Thoracic aorta (tissue), 2 donors: ENCODE measurements around the gene CDKN2D. TPM values are rescaled to one million over a fixed set of nuclear protein-coding genes. Genes with fewer than 3 reads are reported as not detected.

Experiments used
- ATAC-seq: fragments of 150-250 bp; one replicate; pipeline ENCODE4 v1.8.0; 2017; ENCODE audit warnings: low read depth; ENCODE audit not compliant: insufficient number of reproducible peaks, low FRiP score
- DNase-seq: peaks from one replicate; pipeline ENCODE4 v3.0.0-alpha.2; 2020; ENCODE audit warnings: low spot score
- H3K27ac ChIP-seq, 2 donors: fragments of 200-600 bp; sonication (generic); 1 replicate in 1 of 2; 2 replicates in 1 of 2; pipeline ENCODE4 v1.5.1; 2016; ENCODE audit warnings: mild to moderate bottlenecking in 2 of 2, moderate library complexity in 2 of 2
- H3K27me3 ChIP-seq: fragments of 200-600 bp; sonication (generic); replicated peaks from 2 replicates; pipeline ENCODE4 v1.6.0; 2016; ENCODE audit warnings: mild to moderate bottlenecking; ENCODE audit not compliant: insufficient read depth
- H3K36me3 ChIP-seq: fragments of 200-600 bp; sonication (generic); one replicate; pipeline ENCODE4 v1.5.1; 2016
- H3K4me1 ChIP-seq, 2 donors: fragments of 200-600 bp; sonication (generic); 1 replicate in 1 of 2; 2 replicates in 1 of 2; pipeline versions ENCODE4 v1.5.1 to v1.6.0; 2016; ENCODE audit warnings: low read depth in 2 of 2, mild to moderate bottlenecking in 1 of 2; ENCODE audit not compliant: control insufficient read depth in 1 of 2
- H3K4me3 ChIP-seq: fragments of 200-600 bp; sonication (generic); 2 replicates; pipeline ENCODE4 v1.5.1; 2016; ENCODE audit warnings: mild to moderate bottlenecking
- H3K9me3 ChIP-seq: fragments of 200-600 bp; sonication (generic); 2 replicates; pipeline ENCODE4 v1.5.1; 2016
- CTCF ChIP-seq: fragments of 200-600 bp; sonication (generic); IDR thresholded peaks from one replicate; pipeline ENCODE4 v1.5.1; 2019; ENCODE audit warnings: antibody characterized with exemption
- total RNA-seq, 2 donors: library from RNA; depleted of rRNA; stranded (reverse); fragments of >200 nt; gene quantifications; one replicate each; pipeline versions ENCODE4 v1.1.0 to v1.2.3, GENCODE V29; 2016

The CDKN2D gene
- total RNA-seq, 2 donors from 2014 or later, result 16.2 to 21.0 TPM

- Histone ChIP-seq H3K27me3 (peaks cover 1% of the 10 kb centered on the region), H3K36me3 (no peaks in the 10 kb centered on the region), H3K4me1 (peaks cover 5 to 20% of the 10 kb centered on the region in 2 donors), H3K27ac (no peak overlapping the region), H3K9me3 (no peaks in the 10 kb centered on the region), H3K4me3 (peak overlapping the region; percentile 69)
- TF ChIP-seq CTCF, result no peak
- ATAC-seq (no peak), DNase-seq (no peak)
Observed at GRCh38 chr19:10518444-10519361, 50.1 kb downstream of the CDKN2D start.

GRCh38 chr19:10517760-10518443 is 50.9 kb downstream of the CDKN2D start:
- H3K27ac ChIP-seq, result no peak overlapping the region
- no peaks in the 10 kb centered on the region for H3K36me3 ChIP-seq
- peaks cover 5 to 20% of the 10 kb centered on the region in 2 donors for H3K4me1 ChIP-seq
- peak overlapping the region; percentile 69 for H3K4me3 ChIP-seq
- peaks cover 5% of the 10 kb centered on the region for H3K27me3 ChIP-seq
- no peaks in the 10 kb centered on the region for H3K9me3 ChIP-seq
- no peak for TF ChIP-seq CTCF
- DNase-seq, result no peak
- no peak for ATAC-seq

GRCh38 chr19:10517361-10517759 is 51.4 kb downstream of the CDKN2D start, which contains the start of gene S1PR5:
S1PR5 (minus strand) TSS chr19:10517447; CDS start chr19:10515011, 2,436 bp downstream.
- no peak for DNase-seq
- Histone ChIP-seq H3K27ac (no peak within 1 kb of the TSS), H3K4me1 (peaks cover 5 to 20% of the 10 kb centered on the region in 2 donors), H3K4me3 (peak within 1 kb of the TSS; percentile 69), H3K27me3 (peaks cover 5% of the 10 kb centered on the region), H3K36me3 (no peaks in the 10 kb centered on the region), H3K9me3 (no peaks in the 10 kb centered on the region)
- no peak for ATAC-seq
- TF ChIP-seq CTCF, result no peak

- Histone ChIP-seq H3K27ac (no peak overlapping the region), H3K27me3 (peaks cover 5% of the 10 kb centered on the region), H3K36me3 (no peaks in the 10 kb centered on the region), H3K4me1 (peaks cover 5 to 20% of the 10 kb centered on the region in 2 donors), H3K9me3 (no peaks in the 10 kb centered on the region), H3K4me3 (peak overlapping the region; percentile 69)
- no peak for ATAC-seq
- TF ChIP-seq CTCF, result no peak
- no peak for DNase-seq
Observed at GRCh38 chr19:10516671-10517286, 52.0 kb downstream of the CDKN2D start.

Other genes with a start within 250 kb of the CDKN2D start
- 10 to 100 TPM; 31.8 to 33.4 TPM for gene RAVER1, start 235.4 kb downstream of the CDKN2D start, total RNA-seq
- 1 to 10 TPM; 3.5 to 8.0 TPM for gene ICAM3, start 229.4 kb downstream of the CDKN2D start, total RNA-seq
- 10 to 100 TPM; 79.3 to 96.7 TPM for gene TYK2, start 188.4 kb downstream of the CDKN2D start, total RNA-seq
- gene CDC37, start 165.4 kb downstream of the CDKN2D start, total RNA-seq, result 100 to 1,000 TPM; 133 to 166 TPM
- 10 to 100 TPM; 24.9 to 25.5 TPM for gene PDE4A, start 148.4 kb downstream of the CDKN2D start, total RNA-seq
- 10 to 100 TPM; 42.0 to 57.3 TPM for gene KEAP1, start 65.6 kb downstream of the CDKN2D start, total RNA-seq
- 1 to 10 TPM; 2.4 to 8.7 TPM for gene S1PR5, start 51.5 kb downstream of the CDKN2D start, total RNA-seq
- gene ATG4D, start 25.1 kb downstream of the CDKN2D start, total RNA-seq, result 10 to 100 TPM; 17.1 to 30.5 TPM
- 10 to 100 TPM; 14.4 to 37.7 TPM for gene KRI1, start 3.0 kb downstream of the CDKN2D start, total RNA-seq
- 1 to 10 TPM in 1 of 2 donors, not detected in 1; 2.3 TPM for gene AP1M2, start 18.3 kb upstream of the CDKN2D start, total RNA-seq
- 100 to 1,000 TPM; 105 to 748 TPM for gene SLC44A2, start 56.6 kb upstream of the CDKN2D start, total RNA-seq
- 100 to 1,000 TPM; 114 to 196 TPM for gene ILF3, start 85.4 kb upstream of the CDKN2D start, total RNA-seq
- gene QTRT1, start 132.5 kb upstream of the CDKN2D start, total RNA-seq, result 10 to 100 TPM; 23.9 to 41.3 TPM
- 100 to 1,000 TPM; 153 to 195 TPM for gene DNM2, start 149.1 kb upstream of the CDKN2D start, total RNA-seq